Vagina (tissue), 2 donors: ENCODE results near the gene TMEM87B. TPM values are rescaled to one million over a fixed set of nuclear protein-coding genes. Genes with fewer than 3 reads are reported as not detected.

Experiments
- DNase-seq, 2 donors: peaks; one replicate each; pipeline ENCODE4 v3.0.0-alpha.2; 2017; ENCODE audit errors: extremely low spot score in 2 of 2
- H3K27ac ChIP-seq: fragments of 200-600 bp; sonication (generic); one replicate; pipeline ENCODE4 v1.5.1; 2019
- H3K27me3 ChIP-seq: fragments of 200-600 bp; sonication (generic); one replicate; pipeline ENCODE4 v1.5.1; 2019
- H3K36me3 ChIP-seq, 2 donors: fragments of 200-600 bp; sonication (generic); one replicate each; pipeline ENCODE4 v1.5.1; 2017 to 2019
- H3K4me1 ChIP-seq: fragments of 200-600 bp; sonication (generic); one replicate; pipeline ENCODE4 v1.5.1; 2019
- H3K4me3 ChIP-seq, 2 donors: fragments of 200-600 bp; sonication (generic); 1 replicate in 1 of 2; 2 replicates in 1 of 2; pipeline ENCODE4 v1.5.1; 2016 to 2019
- H3K9me3 ChIP-seq: fragments of 200-600 bp; sonication (generic); one replicate; pipeline ENCODE4 v1.5.1; 2019
- POLR2A ChIP-seq, 2 donors: fragments of 450-650 bp; IDR thresholded peaks; one replicate each; pipeline ENCODE4 v1.6.1; 2017; ENCODE audit warnings: antibody characterized with exemption in 2 of 2, mild to moderate bottlenecking in 2 of 2, moderate library complexity in 2 of 2
- POLR2AphosphoS5 ChIP-seq, 2 donors: sonication (generic); formaldehyde crosslinking; IDR thresholded peaks; one replicate each; pipeline ENCODE4 v1.9.0; 2017; ENCODE audit warnings: antibody characterized with exemption in 2 of 2, mild to moderate bottlenecking in 2 of 2, low read depth in 1 of 2; ENCODE audit not compliant: insufficient read depth in 1 of 2
- intact Hi-C: fragments of 100-400 bp; cut with DNase I; formaldehyde crosslinking; loops from one replicate; pipeline ENCODE4 v1.15.1; 2023
- total RNA-seq: library from RNA; depleted of rRNA; stranded (reverse); fragments of >200 nt; gene quantifications from one replicate; pipeline ENCODE4 v1.2.3, GENCODE V29; 2016
- TF ChIP-seq, protein P1 (sequence below), 3 experiments: fragments of 450-650 bp in 2 of 3; fragments of 200-600 bp in 1 of 3; sonication (generic) in 1 of 3; IDR thresholded peaks; one replicate each; pipeline ENCODE4 v1.5.1; 2017 to 2019; ENCODE audit warnings: antibody characterized with exemption in 3 of 3, mild to moderate bottlenecking in 2 of 3, moderate library complexity in 2 of 3

The TMEM87B gene
- total RNA-seq, 1 donor from 2014 or later: 18.9 TPM

- no peak overlapping the region for H3K27ac ChIP-seq
- H3K36me3 ChIP-seq: no peaks in the 10 kb centered on the region
- no peak overlapping the region for H3K4me3 ChIP-seq
- no peaks in the 10 kb centered on the region for H3K9me3 ChIP-seq
- DNase-seq: no peak
- no peaks in the 10 kb centered on the region for H3K4me1 ChIP-seq
- no peak for TF ChIP-seq POLR2AphosphoS5 (IDR thresholded peaks at IDR 0.05; ENCODE audit: insufficient read depth in 1 of 2, low read depth in 1 of 2)
- TF ChIP-seq POLR2A (IDR thresholded peaks at IDR 0.05): no peak
- TF ChIP-seq, protein P1, sequence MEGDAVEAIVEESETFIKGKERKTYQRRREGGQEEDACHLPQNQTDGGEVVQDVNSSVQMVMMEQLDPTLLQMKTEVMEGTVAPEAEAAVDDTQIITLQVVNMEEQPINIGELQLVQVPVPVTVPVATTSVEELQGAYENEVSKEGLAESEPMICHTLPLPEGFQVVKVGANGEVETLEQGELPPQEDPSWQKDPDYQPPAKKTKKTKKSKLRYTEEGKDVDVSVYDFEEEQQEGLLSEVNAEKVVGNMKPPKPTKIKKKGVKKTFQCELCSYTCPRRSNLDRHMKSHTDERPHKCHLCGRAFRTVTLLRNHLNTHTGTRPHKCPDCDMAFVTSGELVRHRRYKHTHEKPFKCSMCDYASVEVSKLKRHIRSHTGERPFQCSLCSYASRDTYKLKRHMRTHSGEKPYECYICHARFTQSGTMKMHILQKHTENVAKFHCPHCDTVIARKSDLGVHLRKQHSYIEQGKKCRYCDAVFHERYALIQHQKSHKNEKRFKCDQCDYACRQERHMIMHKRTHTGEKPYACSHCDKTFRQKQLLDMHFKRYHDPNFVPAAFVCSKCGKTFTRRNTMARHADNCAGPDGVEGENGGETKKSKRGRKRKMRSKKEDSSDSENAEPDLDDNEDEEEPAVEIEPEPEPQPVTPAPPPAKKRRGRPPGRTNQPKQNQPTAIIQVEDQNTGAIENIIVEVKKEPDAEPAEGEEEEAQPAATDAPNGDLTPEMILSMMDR (IDR thresholded peaks at IDR 0.05): no peak
- intact Hi-C loops: no loop called here
- no peaks in the 10 kb centered on the region for H3K27me3 ChIP-seq
These were observed 104.4 kb downstream of the TMEM87B start for GRCh38 chr2:112159454-112159921.

- H3K27me3 ChIP-seq: no peaks in the 10 kb centered on the region
- intact Hi-C loops: no loop called here
- no peaks in the 10 kb centered on the region for H3K36me3 ChIP-seq
- H3K4me3 ChIP-seq: no peak overlapping the region
- no peak for DNase-seq
- H3K4me1 ChIP-seq: no peaks in the 10 kb centered on the region
- no peaks in the 10 kb centered on the region for H3K9me3 ChIP-seq
- no peak overlapping the region for H3K27ac ChIP-seq
- TF ChIP-seq, protein P1 (IDR thresholded peaks at IDR 0.05): no peak
- no peak for TF ChIP-seq POLR2AphosphoS5 (IDR thresholded peaks at IDR 0.05; ENCODE audit: insufficient read depth in 1 of 2, low read depth in 1 of 2)
- no peak for TF ChIP-seq POLR2A (IDR thresholded peaks at IDR 0.05)
These were observed 105.5 kb downstream of the TMEM87B start for GRCh38 chr2:112160283-112161250.

DNA sequence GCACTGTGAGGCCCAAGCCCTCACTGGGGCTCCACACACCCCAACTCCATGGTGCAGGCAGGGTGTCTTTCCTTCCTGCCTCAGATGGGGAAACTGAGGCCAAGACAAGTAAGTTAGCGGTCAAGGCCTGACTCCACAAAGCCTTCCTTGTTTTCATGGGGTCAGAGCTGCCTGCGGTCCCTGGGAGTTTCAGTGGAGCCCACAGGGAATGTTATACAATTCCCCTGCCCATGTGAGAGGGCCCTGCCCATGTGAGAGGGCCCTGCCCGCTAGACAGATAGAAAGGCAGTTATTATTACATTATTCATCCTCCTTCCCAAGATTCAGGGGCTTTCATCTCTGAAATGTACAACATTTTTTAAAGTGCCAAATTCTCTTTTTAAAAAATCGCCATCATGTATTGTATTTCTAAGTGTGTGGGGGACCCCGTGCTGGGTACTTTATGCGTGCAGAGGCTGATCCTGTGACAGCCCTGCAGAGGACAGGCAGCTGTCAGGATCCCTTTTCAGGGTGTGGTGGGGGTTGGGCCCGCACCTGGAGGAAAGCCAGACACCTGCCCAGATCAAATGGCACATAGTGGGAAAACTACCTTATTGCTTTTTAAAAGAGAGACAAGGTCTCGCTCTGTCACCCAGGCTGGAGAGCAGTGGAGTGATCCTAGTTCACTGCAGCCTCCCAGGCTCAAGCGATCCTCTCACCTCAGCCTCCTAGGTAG lies 106.5 kb downstream of the TMEM87B start:
- no peak overlapping the region for H3K4me3 ChIP-seq
- H3K27ac ChIP-seq: no peak overlapping the region
- H3K9me3 ChIP-seq: no peaks in the 10 kb centered on the region
- TF ChIP-seq POLR2A (IDR thresholded peaks at IDR 0.05): no peak
- no peak for DNase-seq
- no peaks in the 10 kb centered on the region for H3K36me3 ChIP-seq
- H3K27me3 ChIP-seq: no peaks in the 10 kb centered on the region
- no peaks in the 10 kb centered on the region for H3K4me1 ChIP-seq
- intact Hi-C loops: no loop called here

GRCh38 chr2:112162341-112162740 lies 107.3 kb downstream of the TMEM87B start:
- Histone ChIP-seq H3K4me3 (no peak overlapping the region), H3K27me3 (no peaks in the 10 kb centered on the region), H3K27ac (no peak overlapping the region), H3K4me1 (no peaks in the 10 kb centered on the region), H3K36me3 (no peaks in the 10 kb centered on the region), H3K9me3 (no peaks in the 10 kb centered on the region)
- DNase-seq: no peak
- TF ChIP-seq POLR2A (IDR thresholded peaks at IDR 0.05): no peak
- no peak for TF ChIP-seq POLR2AphosphoS5 (IDR thresholded peaks at IDR 0.05; ENCODE audit: insufficient read depth in 1 of 2, low read depth in 1 of 2)
- TF ChIP-seq, protein P1 (IDR thresholded peaks at IDR 0.05): no peak
- intact Hi-C loops: no loop called here

GRCh38 chr2:112162956-112163355 lies 107.9 kb downstream of the TMEM87B start:
- H3K4me1 ChIP-seq: no peaks in the 10 kb centered on the region
- no peaks in the 10 kb centered on the region for H3K36me3 ChIP-seq
- H3K9me3 ChIP-seq: no peaks in the 10 kb centered on the region
- intact Hi-C loops: no loop called here
- no peak overlapping the region for H3K4me3 ChIP-seq
- TF ChIP-seq, protein P1 (IDR thresholded peaks at IDR 0.05): no peak
- TF ChIP-seq POLR2AphosphoS5 (IDR thresholded peaks at IDR 0.05; ENCODE audit: insufficient read depth in 1 of 2, low read depth in 1 of 2) (no peak), POLR2A (IDR thresholded peaks at IDR 0.05) (no peak)
- no peak overlapping the region for H3K27ac ChIP-seq
- DNase-seq: no peak
- no peaks in the 10 kb centered on the region for H3K27me3 ChIP-seq
